ENCODE results near the gene NRN1.

- no peak for TF ChIP-seq CTCF (IDR thresholded peaks at IDR 0.05)
- TF ChIP-seq EZH2phosphoT487 (IDR thresholded peaks at IDR 0.05) = no peak
These were observed 17.5 kb upstream of the NRN1 start for GRCh38 chr6:6024220-6024619.

Data from neural progenitor cell (in vitro differentiated cells).